ENCODE data around the gene CSN3.

DNA sequence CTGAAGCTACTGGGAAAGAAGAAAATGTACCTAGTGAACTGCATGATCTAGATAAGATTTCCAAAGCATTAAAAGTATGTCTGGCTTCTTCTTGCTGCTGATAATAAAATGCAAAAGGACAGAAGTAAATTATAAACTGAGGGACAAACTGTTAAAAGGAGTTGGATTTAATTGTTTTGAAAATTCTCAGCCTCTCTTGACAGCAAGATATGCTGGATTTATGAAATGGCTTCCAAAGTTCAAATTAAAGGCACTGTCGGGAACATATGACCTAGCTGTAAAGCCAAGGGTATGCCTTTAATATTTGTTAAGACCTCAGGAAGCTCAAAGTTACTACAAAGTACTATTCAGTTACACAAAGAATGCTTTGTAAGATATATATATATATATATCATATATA lies 46.3 kb downstream of the CSN3 start:
- TF ChIP-seq CTCF (IDR thresholded peaks at IDR 0.05) (no peak), POLR2A (IDR thresholded peaks at IDR 0.05) (no peak)

Measured in ovary (tissue), 3 donors.